SK-N-SH (cell line): Measurements from ENCODE around the gene ADCY1. TPM values are rescaled to one million over a fixed set of nuclear protein-coding genes. Genes with fewer than 3 reads are reported as not detected.
"Not testable (repeated sequence)": the region's sequence is repeated elsewhere in the genome, so short reads cannot be mapped to it uniquely, and the experiment has no call there.

Source experiments
- CTCF ChIA-PET: fragments of 300-600, 350-600 bp; formaldehyde crosslinking; extraction: SDS; loops from one replicate; lab custom pipeline; 2021; lab: Yijun Ruan, JAX
- POLR2A ChIA-PET: fragments of 350-600 bp; sonication (Branson Sonifier 250); formaldehyde crosslinking; extraction: SDS; loops from one replicate; lab custom pipeline; 2020; ENCODE audit warnings: antibody characterized with exemption, inconsistent platforms; lab: Yijun Ruan, JAX
- DNase-seq: peaks from one replicate; pipeline ENCODE4 v3.0.0; 2012
- H2AFZ ChIP-seq: fragments of 200-600 bp; sonication (generic); 2 replicates; pipeline ENCODE4 v1.8.1; 2016; ENCODE audit warnings: antibody characterized with exemption, mild to moderate bottlenecking, low read depth
- H3F3A ChIP-seq: fragments of 200-600 bp; sonication (generic); replicated peaks from 2 replicates; pipeline ENCODE3; 2016; ENCODE audit warnings: antibody characterized with exemption, mild to moderate bottlenecking; ENCODE audit not compliant: insufficient read depth
- H3K27ac ChIP-seq, 2 experiments: fragments of 200-500 bp in 1 of 2; fragments of 200-600 bp in 1 of 2; sonication (Bioruptor generic) in 1 of 2; sonication (generic), shearing (Covaris generic) in 1 of 2; 2 replicates each; pipeline versions ENCODE4 v1.5.1 to v1.6.1; 2014 to 2016; ENCODE audit warnings: low read depth in 2 of 2, inconsistent platforms in 1 of 2, low read length in 1 of 2, mild to moderate bottlenecking in 1 of 2, mixed read lengths in 1 of 2
- H3K27me3 ChIP-seq: fragments of 200-600 bp; sonication (generic), shearing (Covaris generic); 2 replicates; pipeline ENCODE4 v1.6.1; 2016; ENCODE audit warnings: mixed run types; ENCODE audit not compliant: insufficient read depth
- H3K36me3 ChIP-seq, 2 experiments: fragments of 200-500 bp in 1 of 2; fragments of 200-600 bp in 1 of 2; sonication (Bioruptor generic) in 1 of 2; sonication (generic) in 1 of 2; replicated peaks in 1 of 2; 2 replicates each; pipeline versions ENCODE3 to v1.5.1; 2014 to 2016; ENCODE audit warnings: low read length in 1 of 2, mild to moderate bottlenecking in 1 of 2; ENCODE audit not compliant: insufficient read depth in 2 of 2, control insufficient read depth in 1 of 2
- H3K4me1 ChIP-seq, 2 experiments: fragments of 200-500 bp in 1 of 2; fragments of 200-600 bp in 1 of 2; sonication (Bioruptor generic) in 1 of 2; sonication (generic), shearing (Covaris generic) in 1 of 2; 2 replicates each; pipeline versions ENCODE4 v1.5.1 to v1.6.1; 2014 to 2016; ENCODE audit warnings: low read depth in 1 of 2, low read length in 1 of 2, mixed run types in 1 of 2; ENCODE audit not compliant: insufficient read depth in 2 of 2, control insufficient read depth in 1 of 2
- H3K4me2 ChIP-seq: fragments of 200-600 bp; sonication (generic), shearing (Covaris generic); 2 replicates; pipeline ENCODE4 v1.6.1; 2017; ENCODE audit warnings: mixed run types
- H3K4me3 ChIP-seq, 2 experiments: fragments of 200-500 bp in 1 of 2; fragments of 200-600 bp in 1 of 2; sonication (Bioruptor generic) in 1 of 2; sonication (generic), shearing (Covaris generic) in 1 of 2; 2 replicates each; pipeline versions ENCODE4 v1.5.1 to v1.8.1; 2014 to 2016; ENCODE audit warnings: low read depth in 2 of 2, inconsistent platforms in 1 of 2, low read length in 1 of 2, mild to moderate bottlenecking in 1 of 2, mixed read lengths in 1 of 2, moderate library complexity in 1 of 2
- H3K79me2 ChIP-seq: fragments of 200-600 bp; sonication (generic); 2 replicates; pipeline ENCODE4 v1.8.1; 2017; ENCODE audit warnings: mild to moderate bottlenecking; ENCODE audit not compliant: insufficient read depth
- H3K9ac ChIP-seq: fragments of 200-600 bp; sonication (generic); 2 replicates; pipeline ENCODE4 v1.6.1; 2017; ENCODE audit warnings: mixed run types
- H3K9me2 ChIP-seq: fragments of 200-600 bp; sonication (generic); 2 replicates; pipeline ENCODE4 v1.6.1; 2017; ENCODE audit warnings: mixed run types
- H3K9me3 ChIP-seq: fragments of 200-600 bp; sonication (generic); 2 replicates; pipeline ENCODE4 v1.6.1; 2017; ENCODE audit warnings: mixed run types, mild to moderate bottlenecking, moderate library complexity
- H4K20me1 ChIP-seq: fragments of 200-600 bp; sonication (generic); 2 replicates; pipeline ENCODE4 v1.6.1; 2017; ENCODE audit warnings: mild to moderate bottlenecking, mixed run types; ENCODE audit not compliant: insufficient read depth
- WGBS: methylation state at CpG from one replicate; pipeline ENCODE4 v1.1.6; 2017; ENCODE audit warnings: low lambda C conversion rate; 5-methylcytosine and 5-hydroxymethylcytosine counted together
- polyA plus RNA-seq, 3 experiments: library from polyadenylated mRNA; depleted of rRNA; stranded (reverse); fragments of >200 nt; gene quantifications; 2 replicates each; pipeline ENCODE4 v1.2.3, GENCODE V29; 2012
- small RNA-seq, 7 experiments: library from RNA; depleted of rRNA; stranded (forward); fragments of <200 nt; gene quantifications; one replicate each; pipeline ENCODE3, GENCODE V24; 2012

The ADCY1 gene
- polyA plus RNA-seq, 1 of the 3 experiments (the other 2 are of a cell fraction), result 0.16 TPM

DNA sequence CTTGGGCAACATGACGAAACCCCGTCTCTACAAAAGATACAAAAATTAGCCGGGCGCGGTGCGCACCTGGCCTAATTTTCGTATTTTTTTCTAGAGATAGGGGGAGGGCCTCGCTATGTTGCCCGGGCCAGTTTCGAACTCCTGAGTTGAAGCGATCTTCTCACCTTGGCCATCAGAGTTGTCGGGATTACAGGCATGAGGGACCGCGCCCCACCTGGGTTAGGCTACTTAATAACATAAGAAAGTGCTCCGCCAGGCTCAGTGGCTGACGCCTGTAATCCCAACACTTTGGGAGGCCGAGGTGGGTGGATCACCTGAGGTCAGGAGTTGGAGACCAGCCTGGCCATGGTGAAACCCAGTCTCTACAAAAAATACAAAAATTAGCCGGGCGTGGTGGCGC is 195.5 kb downstream of the ADCY1 start:
- Histone ChIP-seq H2AFZ (peak overlapping the region; percentile 96; the same call in 1 of the 2 replicates), H3K4me2 (peak overlapping the region; percentile 84), H3K79me2 (peaks cover 43% of the 10 kb centered on the region), H3K27ac (peak overlapping the region in 1 of 2 experiments; percentile 71; a peak in 3 of 4 replicates), H3K9ac (peak overlapping the region; percentile 96), H3K4me3 (peak overlapping the region; percentile 97 to 100)
- H3K4me1 ChIP-seq, DNase-seq, H3K27me3 ChIP-seq, H3K36me3 ChIP-seq, H4K20me1 ChIP-seq, H3F3A ChIP-seq, H3K9me2 ChIP-seq, CTCF ChIA-PET, H3K9me3 ChIP-seq: not testable (repeated sequence)
- 96% methylated on average over 20 of the region's 20 CpGs for WGBS
- POLR2A ChIA-PET, result interaction anchor here (1.2 kb wide), 1 partner anchor 360 kb away, joined by 3 read pairs; no protein-coding TSS in a partner anchor

Small RNA genes lying within 50 kb of the gene (small RNA-seq; reads per million reads assigned to genes)
- gene AC073325.2, result 0 reads per million in 7 experiments
